GM12874 (cell line): ENCODE measurements around the gene CASKIN2.

Source experiments
- CTCF ChIP-seq: IDR thresholded peaks from 2 replicates; pipeline ENCODE4 v1.5.1; 2011; ENCODE audit warnings: low read depth, mild to moderate bottlenecking, control low read depth, low read length, moderate library complexity; ENCODE audit not compliant: insufficient read depth

CASKIN2 gene

DNA sequence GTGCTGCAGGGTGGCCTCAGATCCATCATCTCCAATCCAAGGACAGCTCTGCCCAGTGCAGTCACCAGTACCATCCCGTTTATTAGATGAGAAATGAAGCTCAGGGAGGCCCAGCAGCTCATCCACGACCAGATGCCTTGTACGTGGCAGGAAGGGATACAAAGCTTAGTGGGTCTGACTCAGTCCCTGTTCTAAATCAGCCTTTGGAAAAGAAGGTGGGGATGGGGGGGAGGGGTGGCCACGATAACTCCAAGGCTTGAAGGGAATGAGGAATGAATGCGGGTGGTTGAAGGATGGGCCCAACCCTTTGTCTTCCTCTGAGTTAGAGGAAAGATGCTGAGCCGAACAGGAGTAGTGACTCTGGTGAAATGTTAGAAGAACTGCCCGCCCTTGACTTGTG, 35.9 kb upstream of the CASKIN2 start:
- TF ChIP-seq CTCF, result no peak

- no peak for TF ChIP-seq CTCF
These were observed 34.8 kb upstream of the CASKIN2 start for GRCh38 chr17:75550139-75550465.

DNA sequence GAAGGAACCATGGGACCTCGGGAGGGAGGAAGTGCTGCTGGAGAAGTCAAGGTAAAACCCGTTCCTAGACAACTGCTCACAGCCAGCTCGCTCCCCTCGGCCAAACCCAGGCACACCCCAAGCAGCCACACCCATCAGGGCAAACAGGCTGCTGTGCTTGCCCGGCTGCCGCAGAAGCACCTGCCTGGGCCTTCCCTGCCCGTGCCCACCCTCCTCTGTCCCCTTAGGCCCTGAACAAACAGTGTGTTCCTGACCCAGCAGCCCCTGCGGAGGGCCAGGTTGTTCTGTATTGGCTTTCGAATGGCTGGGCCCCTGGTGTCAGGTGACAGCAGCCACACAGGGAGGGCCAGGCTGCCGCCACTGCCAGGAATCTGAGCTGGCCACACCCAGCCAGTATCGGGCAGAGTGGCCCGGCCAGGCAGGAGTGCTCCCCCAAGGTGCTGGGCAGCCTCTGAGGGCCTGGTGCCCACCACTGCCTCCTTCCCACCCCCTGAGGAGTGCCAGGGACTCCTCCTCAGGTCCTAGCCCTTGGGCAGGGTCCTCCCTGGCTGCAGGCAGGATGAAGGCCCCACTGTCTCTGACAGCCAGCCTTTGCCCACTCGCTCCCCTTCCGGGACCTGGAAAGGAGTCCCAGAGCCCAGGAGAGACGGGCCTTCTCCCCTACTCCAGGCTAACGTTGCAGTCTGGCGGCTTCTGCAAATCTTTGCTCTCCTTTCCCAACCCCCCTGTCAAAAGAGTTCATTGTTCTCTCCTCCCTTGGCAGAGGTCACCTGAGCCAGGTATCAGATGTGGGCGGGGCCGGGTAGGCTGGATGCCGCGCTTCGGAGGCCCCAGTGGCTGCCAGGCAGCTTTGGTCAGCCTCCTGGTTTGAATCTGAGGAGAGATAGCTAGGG, 34.2 kb upstream of the CASKIN2 start:
- TF ChIP-seq CTCF, result no peak

- no peak for TF ChIP-seq CTCF
These were observed 33.5 kb upstream of the CASKIN2 start for GRCh38 chr17:75548813-75549212.

DNA sequence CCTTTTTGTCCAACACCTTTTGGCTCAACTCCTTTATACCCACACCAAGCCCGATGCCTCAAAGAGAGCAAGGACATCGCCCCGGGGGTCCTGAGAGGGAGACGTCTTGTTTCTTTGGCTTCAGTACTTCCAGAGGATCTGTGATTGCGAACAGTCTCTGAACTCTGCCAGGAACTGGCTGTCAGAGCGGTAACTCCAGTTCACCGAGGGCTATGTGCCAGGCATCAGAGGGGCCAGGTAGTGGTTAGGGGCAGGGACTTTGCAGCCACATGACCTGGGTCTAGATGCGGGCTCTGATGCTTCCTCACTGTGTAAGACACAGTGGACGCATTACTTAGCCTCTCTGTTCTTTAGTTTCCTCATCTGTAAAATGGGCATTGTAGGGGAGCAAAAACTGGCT, 31.8 kb upstream of the CASKIN2 start:
- TF ChIP-seq CTCF, result no peak

GRCh38 chr17:75546181-75546580, 30.8 kb upstream of the CASKIN2 start:
- no peak for TF ChIP-seq CTCF

GRCh38 chr17:75544250-75544649, 28.9 kb upstream of the CASKIN2 start:
- TF ChIP-seq CTCF, result no peak
